Parathyroid adenoma (tissue), 2 donors: ENCODE results near the gene TXNDC8.

ENCODE experiments used
- H2AFZ ChIP-seq: fragments of 300-600 bp; sonication (generic); one replicate; pipeline ENCODE4 v1.7.0; 2017; ENCODE audit warnings: antibody characterized with exemption, mild to moderate bottlenecking
- H3K27ac ChIP-seq: fragments of 300-600 bp; sonication (generic); one replicate; pipeline ENCODE4 v1.7.0; 2017
- H3K27me3 ChIP-seq: fragments of 300-600 bp; sonication (generic); one replicate; pipeline ENCODE4 v1.7.0; 2017; ENCODE audit warnings: low read length; ENCODE audit not compliant: control insufficient read depth, insufficient read depth
- H3K36me3 ChIP-seq: fragments of 300-600 bp; sonication (generic); one replicate; pipeline ENCODE4 v1.7.0; 2017; ENCODE audit warnings: low read length; ENCODE audit not compliant: control insufficient read depth, insufficient read depth
- H3K4me1 ChIP-seq: fragments of 300-600 bp; sonication (generic); one replicate; pipeline ENCODE4 v1.7.0; 2017; ENCODE audit warnings: control low read depth
- H3K4me2 ChIP-seq: fragments of 300-600 bp; sonication (generic); one replicate; pipeline ENCODE4 v1.7.0; 2017; ENCODE audit warnings: low read length
- H3K4me3 ChIP-seq: fragments of 300-600 bp; sonication (generic); one replicate; pipeline ENCODE4 v1.7.0; 2017; ENCODE audit warnings: low read depth, low read length
- H3K79me2 ChIP-seq: fragments of 300-600 bp; sonication (generic); one replicate; pipeline ENCODE4 v1.7.0; 2017; ENCODE audit warnings: control low read depth
- H3K9ac ChIP-seq: fragments of 300-600 bp; sonication (generic); one replicate; pipeline ENCODE4 v1.7.0; 2017; ENCODE audit warnings: mild to moderate bottlenecking
- H3K9me3 ChIP-seq: fragments of 300-600 bp; sonication (generic); one replicate; pipeline ENCODE4 v1.7.0; 2017; ENCODE audit warnings: low read length; ENCODE audit not compliant: control insufficient read depth
- TF ChIP-seq, protein P1 (sequence below): fragments of 300-600 bp; sonication (generic); IDR thresholded peaks from one replicate; pipeline ENCODE4 v1.7.0; 2017; ENCODE audit warnings: antibody characterized with exemption, mild to moderate bottlenecking
- donor health status: primary hyperparathyroidism.

TXNDC8 gene

DNA sequence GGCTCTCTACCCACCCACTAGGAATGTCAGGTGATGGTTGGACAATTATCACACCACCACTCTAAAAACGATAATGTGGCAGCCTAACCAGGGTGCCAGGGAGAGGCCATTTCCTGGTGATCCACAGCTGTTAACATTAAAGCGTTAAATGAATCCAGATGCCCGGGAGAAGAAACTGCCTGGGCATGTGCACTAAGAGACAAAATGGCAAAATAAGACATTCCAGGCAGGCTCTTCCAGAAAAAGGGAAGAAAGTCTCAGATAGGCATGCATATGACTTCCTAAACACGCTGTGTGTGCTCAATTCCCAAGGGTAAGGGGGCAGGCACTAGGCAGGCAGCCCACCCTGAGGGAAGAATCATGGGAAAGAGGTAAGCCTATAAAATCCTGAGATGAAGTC is 76.8 kb downstream of the TXNDC8 start:
- Histone ChIP-seq H3K36me3 (no peaks in the 10 kb centered on the region), H3K79me2 (no peaks in the 10 kb centered on the region), H3K9ac (no peak overlapping the region), H3K27ac (no peak overlapping the region), H3K27me3 (no peaks in the 10 kb centered on the region), H3K4me1 (peaks cover 3% of the 10 kb centered on the region), H3K4me2 (no peak overlapping the region), H2AFZ (no peak overlapping the region), H3K9me3 (no peaks in the 10 kb centered on the region), H3K4me3 (no peak overlapping the region)
- TF ChIP-seq, protein P1, sequence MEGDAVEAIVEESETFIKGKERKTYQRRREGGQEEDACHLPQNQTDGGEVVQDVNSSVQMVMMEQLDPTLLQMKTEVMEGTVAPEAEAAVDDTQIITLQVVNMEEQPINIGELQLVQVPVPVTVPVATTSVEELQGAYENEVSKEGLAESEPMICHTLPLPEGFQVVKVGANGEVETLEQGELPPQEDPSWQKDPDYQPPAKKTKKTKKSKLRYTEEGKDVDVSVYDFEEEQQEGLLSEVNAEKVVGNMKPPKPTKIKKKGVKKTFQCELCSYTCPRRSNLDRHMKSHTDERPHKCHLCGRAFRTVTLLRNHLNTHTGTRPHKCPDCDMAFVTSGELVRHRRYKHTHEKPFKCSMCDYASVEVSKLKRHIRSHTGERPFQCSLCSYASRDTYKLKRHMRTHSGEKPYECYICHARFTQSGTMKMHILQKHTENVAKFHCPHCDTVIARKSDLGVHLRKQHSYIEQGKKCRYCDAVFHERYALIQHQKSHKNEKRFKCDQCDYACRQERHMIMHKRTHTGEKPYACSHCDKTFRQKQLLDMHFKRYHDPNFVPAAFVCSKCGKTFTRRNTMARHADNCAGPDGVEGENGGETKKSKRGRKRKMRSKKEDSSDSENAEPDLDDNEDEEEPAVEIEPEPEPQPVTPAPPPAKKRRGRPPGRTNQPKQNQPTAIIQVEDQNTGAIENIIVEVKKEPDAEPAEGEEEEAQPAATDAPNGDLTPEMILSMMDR = no peak

DNA sequence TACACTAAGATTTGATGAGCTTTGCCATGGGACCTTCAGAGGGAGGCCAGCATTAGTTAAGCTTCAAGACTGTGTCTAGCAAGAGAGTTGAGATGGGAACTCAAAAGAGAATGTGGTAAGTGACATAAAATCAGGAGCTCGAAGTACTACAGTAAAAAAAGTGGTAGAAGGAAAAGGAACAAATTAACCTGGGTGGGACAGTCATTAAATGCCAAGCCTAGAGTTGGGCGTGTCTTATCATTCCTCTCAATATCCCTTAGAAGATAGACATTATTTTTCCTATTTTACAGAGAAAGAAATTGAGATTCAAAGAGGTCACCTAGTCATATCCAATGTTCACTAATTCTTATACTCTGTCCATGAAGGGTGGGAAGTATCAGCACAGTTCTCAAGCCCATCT is 78.1 kb downstream of the TXNDC8 start:
- TF ChIP-seq, protein P1 = no peak
- H3K27ac ChIP-seq = no peak overlapping the region
- no peak overlapping the region for H3K4me2 ChIP-seq
- H3K36me3 ChIP-seq = no peaks in the 10 kb centered on the region
- H3K79me2 ChIP-seq = no peaks in the 10 kb centered on the region
- H2AFZ ChIP-seq = no peak overlapping the region
- no peak overlapping the region for H3K4me3 ChIP-seq
- H3K9me3 ChIP-seq = no peaks in the 10 kb centered on the region
- peaks cover 3% of the 10 kb centered on the region for H3K4me1 ChIP-seq
- no peaks in the 10 kb centered on the region for H3K27me3 ChIP-seq
- no peak overlapping the region for H3K9ac ChIP-seq

DNA sequence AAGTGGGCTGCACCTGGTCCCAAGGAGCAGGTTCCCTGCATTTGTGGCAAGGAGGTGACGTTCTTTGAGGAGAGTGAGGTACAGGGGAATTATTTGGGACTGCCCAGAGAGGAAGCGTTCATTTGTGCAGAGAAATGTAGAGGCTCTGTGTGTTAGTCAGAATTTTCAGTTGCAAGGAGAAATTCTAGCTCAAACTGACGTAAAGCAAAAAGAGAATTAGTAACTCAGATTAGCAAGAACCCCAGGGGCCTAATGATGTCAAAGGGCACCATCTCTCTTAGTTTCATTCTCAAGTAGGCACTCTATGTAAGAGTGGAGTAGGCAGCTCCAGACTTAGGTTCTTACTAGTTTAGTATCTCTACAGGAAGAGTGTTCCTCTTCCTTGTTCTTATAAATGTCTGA is 79.0 kb downstream of the TXNDC8 start:
- TF ChIP-seq, protein P1 = no peak
- no peak overlapping the region for H3K27ac ChIP-seq
- H3K9me3 ChIP-seq = no peaks in the 10 kb centered on the region
- no peak overlapping the region for H3K9ac ChIP-seq
- no peak overlapping the region for H3K4me3 ChIP-seq
- no peaks in the 10 kb centered on the region for H3K36me3 ChIP-seq
- H3K4me1 ChIP-seq = peaks cover 3% of the 10 kb centered on the region
- H3K27me3 ChIP-seq = no peaks in the 10 kb centered on the region
- H2AFZ ChIP-seq = no peak overlapping the region
- no peak overlapping the region for H3K4me2 ChIP-seq
- H3K79me2 ChIP-seq = no peaks in the 10 kb centered on the region

DNA sequence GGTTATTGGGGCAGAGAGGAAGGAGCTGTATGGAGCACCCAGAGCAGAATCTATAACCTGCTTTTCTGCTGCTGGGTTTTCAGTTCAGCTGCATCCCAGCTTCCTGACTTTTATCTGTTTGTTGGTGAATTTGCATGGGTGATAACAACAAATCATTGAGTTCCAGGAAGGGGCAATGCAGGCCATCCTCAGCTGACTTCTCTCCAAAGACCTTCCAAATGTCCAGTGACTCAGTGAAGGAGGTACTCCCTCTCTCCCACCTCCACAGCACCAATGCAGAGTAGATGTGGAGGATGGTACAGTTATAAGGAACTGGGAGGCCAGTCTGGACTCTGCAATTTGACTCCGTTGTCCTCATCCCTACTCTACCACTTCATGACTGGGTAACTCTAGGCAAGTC is 79.7 kb downstream of the TXNDC8 start:
- H3K79me2 ChIP-seq = no peaks in the 10 kb centered on the region
- no peak overlapping the region for H2AFZ ChIP-seq
- no peak overlapping the region for H3K27ac ChIP-seq
- H3K36me3 ChIP-seq = no peaks in the 10 kb centered on the region
- H3K4me3 ChIP-seq = no peak overlapping the region
- H3K9me3 ChIP-seq = no peaks in the 10 kb centered on the region
- H3K9ac ChIP-seq = no peak overlapping the region
- no peaks in the 10 kb centered on the region for H3K27me3 ChIP-seq
- peaks cover 3% of the 10 kb centered on the region for H3K4me1 ChIP-seq
- TF ChIP-seq, protein P1 = no peak
- H3K4me2 ChIP-seq = no peak overlapping the region

DNA sequence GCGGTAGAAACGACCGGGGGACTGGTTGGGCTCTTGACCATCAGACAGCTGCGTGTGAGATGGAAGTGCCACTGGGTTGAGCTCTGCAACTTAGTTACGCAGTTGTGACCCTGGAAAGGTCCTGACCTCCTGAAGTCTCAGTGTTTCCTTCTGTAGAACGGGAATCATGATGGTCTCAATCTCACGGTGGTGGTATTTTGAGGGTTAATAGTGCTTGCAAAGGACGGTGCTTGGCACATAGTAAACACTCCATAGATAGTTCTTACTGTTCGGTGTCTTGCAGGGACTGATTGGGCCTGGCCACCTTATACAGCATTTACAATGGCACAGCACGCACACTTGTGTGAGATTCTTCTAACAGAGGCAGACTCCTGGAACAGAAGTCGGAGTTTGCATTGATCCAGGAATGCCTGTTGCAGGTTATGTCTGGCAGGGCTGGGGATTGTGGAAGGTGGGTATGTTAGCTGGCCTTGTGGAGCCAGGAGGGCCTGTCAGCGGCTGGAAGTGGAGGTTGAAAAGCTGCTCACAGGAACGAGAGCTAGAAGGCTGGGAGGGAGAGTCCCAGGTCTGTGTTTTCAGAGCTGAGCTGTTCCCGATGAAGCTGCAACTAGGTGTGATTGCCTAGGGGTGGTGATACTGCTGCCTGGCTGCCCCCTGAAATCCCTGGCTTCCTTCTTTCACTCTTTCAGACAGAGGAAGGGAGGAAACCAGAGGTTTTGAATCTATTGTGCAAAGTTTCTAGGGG is 80.4 kb downstream of the TXNDC8 start:
- Histone ChIP-seq H3K27ac (peak overlapping the region; percentile 62), H2AFZ (peak overlapping the region; percentile 86), H3K79me2 (no peaks in the 10 kb centered on the region), H3K36me3 (no peaks in the 10 kb centered on the region), H3K4me1 (peaks cover 3% of the 10 kb centered on the region), H3K27me3 (no peaks in the 10 kb centered on the region), H3K9ac (no peak overlapping the region), H3K9me3 (no peaks in the 10 kb centered on the region), H3K4me3 (peak overlapping the region; percentile 79), H3K4me2 (peak overlapping the region; percentile 72)
- TF ChIP-seq, protein P1 = no peak
